GM13976 (cell line): ENCODE data around the gene NPW.
A peak's percentile ranks its signal among the peaks of the same experiment; 100 is the strongest.

Source experiments
- DNase-seq: peaks from one replicate; pipeline ENCODE4 v3.0.0; 2012; ENCODE audit warnings: low spot score
- in situ Hi-C: fragments of 300-500 bp; cut with MboI; formaldehyde crosslinking; loops from one replicate; pipeline ENCODE4 v1.12.0; 2022; ENCODE audit warnings: low sequenced_read_pairs, mixed read lengths, inconsistent platforms; ENCODE audit not compliant: unreplicated experiment
- TF ChIP-seq, protein P1 (sequence below): IDR thresholded peaks from 2 replicates; pipeline ENCODE4 v1.5.1; 2012; ENCODE audit warnings: borderline replicate concordance, mild to moderate bottlenecking; ENCODE audit not compliant: insufficient read depth; ENCODE audit errors: extremely low read depth, missing control alignments, control extremely low read depth

Gene NPW

DNA sequence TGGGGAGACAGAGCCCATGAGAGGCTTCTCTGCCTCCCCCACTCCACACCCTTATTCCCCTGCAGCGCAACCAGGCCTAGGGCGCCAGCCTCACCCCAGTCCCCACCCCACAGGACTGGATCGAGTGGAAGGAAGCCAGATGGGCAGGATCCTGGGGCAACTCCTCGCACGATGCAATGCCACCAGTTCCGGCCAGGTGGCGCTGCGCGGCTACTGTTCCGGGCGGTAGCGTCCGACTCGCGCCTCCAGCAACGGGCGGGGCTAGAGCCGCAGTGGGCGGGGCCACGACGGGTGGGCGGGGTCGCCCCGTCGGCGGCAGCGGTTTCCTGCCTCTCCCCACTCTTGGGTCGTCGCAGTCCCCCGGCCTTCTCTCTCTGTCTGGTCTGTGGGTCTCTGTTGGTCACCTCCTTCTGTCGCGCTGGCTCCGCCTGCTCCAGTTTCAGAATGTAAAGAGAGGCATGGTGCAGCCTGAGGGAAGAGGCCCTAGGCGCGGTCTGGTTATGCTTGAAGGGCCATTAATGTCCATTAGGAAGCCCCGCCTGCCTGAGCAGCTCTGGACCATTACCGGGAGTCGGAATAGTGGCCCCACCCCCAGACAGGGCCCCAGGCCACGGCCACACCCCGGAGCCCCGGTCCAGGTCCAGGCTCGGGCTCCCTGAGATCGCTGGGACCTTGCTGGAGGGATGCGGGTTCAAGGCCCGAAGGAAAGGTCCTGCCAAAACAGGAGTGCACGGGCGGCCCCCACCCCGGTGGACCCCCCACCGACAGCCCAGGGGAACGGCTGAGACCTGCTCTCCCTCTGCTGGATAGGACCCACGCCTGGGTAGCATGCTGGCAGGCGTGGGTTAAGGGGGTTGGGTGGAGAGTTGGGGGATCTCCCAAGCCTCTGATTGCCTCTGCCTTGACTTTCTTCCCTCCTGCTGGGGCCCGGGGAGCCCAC is 3.8 kb downstream of the NPW start:
- TF ChIP-seq, protein P1, sequence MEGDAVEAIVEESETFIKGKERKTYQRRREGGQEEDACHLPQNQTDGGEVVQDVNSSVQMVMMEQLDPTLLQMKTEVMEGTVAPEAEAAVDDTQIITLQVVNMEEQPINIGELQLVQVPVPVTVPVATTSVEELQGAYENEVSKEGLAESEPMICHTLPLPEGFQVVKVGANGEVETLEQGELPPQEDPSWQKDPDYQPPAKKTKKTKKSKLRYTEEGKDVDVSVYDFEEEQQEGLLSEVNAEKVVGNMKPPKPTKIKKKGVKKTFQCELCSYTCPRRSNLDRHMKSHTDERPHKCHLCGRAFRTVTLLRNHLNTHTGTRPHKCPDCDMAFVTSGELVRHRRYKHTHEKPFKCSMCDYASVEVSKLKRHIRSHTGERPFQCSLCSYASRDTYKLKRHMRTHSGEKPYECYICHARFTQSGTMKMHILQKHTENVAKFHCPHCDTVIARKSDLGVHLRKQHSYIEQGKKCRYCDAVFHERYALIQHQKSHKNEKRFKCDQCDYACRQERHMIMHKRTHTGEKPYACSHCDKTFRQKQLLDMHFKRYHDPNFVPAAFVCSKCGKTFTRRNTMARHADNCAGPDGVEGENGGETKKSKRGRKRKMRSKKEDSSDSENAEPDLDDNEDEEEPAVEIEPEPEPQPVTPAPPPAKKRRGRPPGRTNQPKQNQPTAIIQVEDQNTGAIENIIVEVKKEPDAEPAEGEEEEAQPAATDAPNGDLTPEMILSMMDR, result peak; percentile 95
- DNase-seq, result peak; percentile 99
- in situ Hi-C loops, result loop anchor here (25.0 kb wide), 1 partner anchor 464 kb away; the partner anchor contains the start of gene TBC1D24

GRCh38 chr16:2024032-2024420 is 4.4 kb downstream of the NPW start:
- no peak for DNase-seq
- TF ChIP-seq, protein P1, result no peak
- in situ Hi-C loops, result loop anchor here (25.0 kb wide), 1 partner anchor 463 kb away; the partner anchor contains the start of gene TBC1D24

DNA sequence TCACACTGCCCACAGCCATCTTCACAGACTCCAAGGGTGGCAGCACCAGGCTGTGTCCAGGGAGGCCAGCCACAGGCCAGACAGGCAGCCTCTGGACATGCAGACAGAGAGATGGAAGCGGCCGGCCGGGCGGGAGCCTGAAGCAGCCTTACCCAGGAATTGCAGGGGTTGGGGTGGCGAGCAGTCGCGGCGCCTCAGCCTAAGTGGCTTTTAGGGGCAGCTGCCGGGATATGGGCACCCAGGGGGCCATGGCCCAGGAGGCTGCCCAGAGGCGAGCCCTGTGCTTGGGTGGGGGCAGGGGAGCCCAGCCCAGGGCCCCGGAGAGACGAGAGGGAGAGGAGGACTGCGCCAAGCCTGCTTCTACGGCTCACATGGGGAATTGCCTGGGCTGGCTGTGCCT is 5.7 kb downstream of the NPW start:
- in situ Hi-C loops, result no loop called here
- TF ChIP-seq, protein P1, result no peak
- DNase-seq, result no peak

GRCh38 chr16:2025878-2026460 is 6.4 kb downstream of the NPW start:
- DNase-seq, result no peak
- in situ Hi-C loops, result no loop called here
- TF ChIP-seq, protein P1, result no peak

DNA sequence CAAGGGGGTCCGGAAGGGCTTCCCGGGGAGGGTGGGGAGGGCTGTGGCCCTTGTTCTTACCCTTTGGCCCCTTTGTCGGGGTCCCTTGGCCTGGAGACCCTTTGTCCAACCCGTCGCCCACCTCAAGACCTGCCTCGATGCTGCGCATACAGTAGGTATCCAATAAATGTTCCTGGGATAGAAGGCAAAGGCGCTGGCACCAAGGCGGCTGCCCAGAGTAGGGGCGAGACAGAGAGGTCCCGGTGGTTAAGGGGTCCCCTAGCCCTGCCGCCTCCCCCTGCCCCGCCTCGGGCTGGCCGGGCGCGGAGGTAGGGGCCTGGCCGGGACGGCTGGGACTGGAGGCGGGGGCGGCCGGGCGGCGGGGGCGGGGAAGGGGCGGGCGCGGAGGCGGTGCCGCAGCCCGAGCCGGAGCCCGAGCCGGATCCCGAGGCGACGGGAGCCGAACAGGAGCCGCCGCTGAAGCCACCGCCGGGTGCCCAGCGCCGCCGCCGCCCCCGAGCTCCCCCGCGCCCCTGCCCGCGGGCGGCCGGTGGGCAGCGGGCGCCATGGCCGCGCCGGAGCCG is 7.0 kb downstream of the NPW start, which contains the start of gene NHERF2:
Gene NHERF2 (plus strand): TSS at position 442 of the 563 bp plus-strand sequence. CDS start 104 bp downstream, at position 546.
- TF ChIP-seq, protein P1, result no peak
- in situ Hi-C loops, result no loop called here
- DNase-seq, result peak; percentile 64

DNA sequence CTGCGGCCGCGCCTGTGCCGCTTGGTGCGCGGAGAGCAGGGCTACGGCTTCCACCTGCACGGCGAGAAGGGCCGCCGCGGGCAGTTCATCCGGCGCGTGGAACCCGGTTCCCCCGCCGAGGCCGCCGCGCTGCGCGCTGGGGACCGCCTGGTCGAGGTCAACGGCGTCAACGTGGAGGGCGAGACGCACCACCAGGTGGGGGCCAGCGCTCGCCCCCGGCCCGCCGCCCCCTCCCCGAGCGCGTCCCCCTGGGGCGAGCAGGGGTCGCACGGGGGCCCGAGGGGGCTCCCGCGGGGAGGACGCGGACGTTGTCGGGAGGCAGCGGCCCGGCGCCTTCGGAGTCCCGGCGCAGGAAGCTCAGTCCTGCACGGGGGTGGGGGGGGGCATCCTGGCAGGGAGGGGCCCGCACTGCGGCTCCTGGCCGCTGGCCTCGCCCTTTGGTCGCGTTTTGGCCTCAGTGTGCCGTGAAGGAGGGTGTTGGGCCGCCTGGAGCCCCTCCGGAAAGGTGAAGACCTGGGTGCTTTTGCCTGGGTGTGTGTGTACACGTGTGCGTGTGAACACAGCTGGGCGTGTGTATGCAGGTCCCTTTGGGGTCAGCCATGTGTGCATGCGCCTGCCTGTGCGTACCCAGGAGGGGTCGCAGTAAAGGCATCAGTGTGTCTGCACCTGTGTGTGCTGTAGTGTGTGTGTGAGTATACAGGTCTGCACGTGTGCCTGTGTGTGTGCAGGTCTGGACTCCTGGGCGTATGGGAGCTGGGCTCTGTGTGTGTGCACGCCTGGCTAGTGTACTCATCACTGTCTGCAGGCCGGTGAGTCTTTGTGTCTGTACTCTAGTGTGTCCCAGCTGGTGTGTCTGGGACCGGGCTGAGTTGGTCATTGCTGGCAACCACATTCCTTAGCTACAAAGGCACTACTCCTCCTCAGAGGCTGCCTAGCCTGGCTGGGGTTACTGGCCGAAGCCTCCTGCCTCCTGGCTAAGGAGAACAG is 7.7 kb downstream of the NPW start:
- no peak for DNase-seq
- in situ Hi-C loops, result no loop called here
- TF ChIP-seq, protein P1, result no peak
